HG02798 (cell line): ENCODE measurements around the gene CYS1.
"Not testable (repeated sequence)": the region's sequence is repeated elsewhere in the genome, so short reads cannot be mapped to it uniquely, and the experiment has no call there.

Source experiments
- ATAC-seq: cut with Tn5 transposase; IDR thresholded peaks from one replicate; pipeline ENCODE4 v1.9.1; 2021; ENCODE audit warnings: mild to moderate bottlenecking; ENCODE audit not compliant: unreplicated experiment, poor library complexity

CYS1 gene

DNA sequence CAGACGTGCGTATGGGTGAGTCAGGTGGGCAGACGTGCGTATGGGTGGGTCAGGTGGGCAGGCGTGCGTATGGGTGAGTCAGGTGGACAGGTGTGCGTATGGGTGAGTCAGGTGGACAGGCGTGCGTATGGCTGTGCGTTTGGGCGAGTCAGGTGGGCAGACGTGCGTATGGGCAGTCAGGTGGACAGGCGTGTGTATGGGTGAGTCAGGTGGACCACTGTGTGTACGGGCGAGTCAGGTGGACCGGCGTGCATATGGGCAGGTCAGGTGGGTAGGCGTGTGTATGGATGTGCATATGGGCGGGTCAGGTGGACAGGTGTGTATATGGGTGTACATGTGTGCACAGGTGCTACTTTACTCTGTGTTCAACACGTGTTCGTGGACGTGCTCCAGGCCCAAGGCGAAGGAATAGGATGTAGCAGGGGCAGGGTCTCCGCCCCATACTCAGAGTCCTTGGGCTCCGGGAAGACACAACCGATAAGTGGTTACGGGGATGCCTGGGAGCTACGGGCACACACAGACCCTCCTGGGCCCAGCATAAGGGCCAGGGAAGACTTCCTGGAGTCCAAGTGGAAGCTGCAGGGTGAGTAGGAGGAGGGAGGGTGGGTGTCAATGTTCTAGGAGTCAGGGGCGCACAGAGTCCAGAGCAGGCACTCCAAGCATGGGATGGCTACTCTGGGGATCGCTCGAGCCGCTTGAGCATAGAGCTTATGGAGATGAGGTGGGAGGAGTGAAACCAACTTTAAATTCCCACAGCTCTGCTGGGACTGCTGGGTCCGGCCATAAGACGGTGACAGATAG lies 64.0 kb downstream of the CYS1 start:
- ATAC-seq, result no peak

DNA sequence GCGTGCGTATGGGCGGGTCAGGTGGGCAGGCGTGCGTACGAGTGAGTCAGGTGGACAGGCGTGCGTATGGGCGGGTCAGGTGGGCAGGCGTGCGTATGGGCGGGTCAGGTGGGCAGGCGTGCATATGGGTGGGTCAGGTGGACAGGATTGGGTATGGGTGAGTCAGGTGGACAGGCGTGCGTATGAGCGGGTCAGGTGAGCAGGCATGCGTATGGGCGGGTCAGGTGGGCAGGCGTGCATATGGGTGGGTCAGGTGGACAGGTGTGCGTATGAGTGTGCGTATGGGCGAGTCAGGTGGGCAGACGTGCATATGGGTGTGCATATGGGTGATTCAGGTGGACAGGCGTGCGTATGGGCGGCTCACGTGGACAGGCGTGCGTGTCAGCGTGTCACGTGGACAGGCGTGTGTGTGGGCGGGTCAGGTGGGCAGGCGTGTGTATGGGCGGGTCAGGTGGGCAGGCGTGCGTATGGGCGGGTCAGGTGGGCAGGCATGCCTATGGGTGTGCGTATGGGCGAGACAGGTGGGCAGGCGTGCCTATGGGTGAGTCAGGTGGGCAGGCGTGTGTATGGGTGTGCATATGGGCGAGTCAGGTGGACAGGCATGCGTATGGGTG lies 64.7 kb downstream of the CYS1 start:
- not testable (repeated sequence) for ATAC-seq

DNA sequence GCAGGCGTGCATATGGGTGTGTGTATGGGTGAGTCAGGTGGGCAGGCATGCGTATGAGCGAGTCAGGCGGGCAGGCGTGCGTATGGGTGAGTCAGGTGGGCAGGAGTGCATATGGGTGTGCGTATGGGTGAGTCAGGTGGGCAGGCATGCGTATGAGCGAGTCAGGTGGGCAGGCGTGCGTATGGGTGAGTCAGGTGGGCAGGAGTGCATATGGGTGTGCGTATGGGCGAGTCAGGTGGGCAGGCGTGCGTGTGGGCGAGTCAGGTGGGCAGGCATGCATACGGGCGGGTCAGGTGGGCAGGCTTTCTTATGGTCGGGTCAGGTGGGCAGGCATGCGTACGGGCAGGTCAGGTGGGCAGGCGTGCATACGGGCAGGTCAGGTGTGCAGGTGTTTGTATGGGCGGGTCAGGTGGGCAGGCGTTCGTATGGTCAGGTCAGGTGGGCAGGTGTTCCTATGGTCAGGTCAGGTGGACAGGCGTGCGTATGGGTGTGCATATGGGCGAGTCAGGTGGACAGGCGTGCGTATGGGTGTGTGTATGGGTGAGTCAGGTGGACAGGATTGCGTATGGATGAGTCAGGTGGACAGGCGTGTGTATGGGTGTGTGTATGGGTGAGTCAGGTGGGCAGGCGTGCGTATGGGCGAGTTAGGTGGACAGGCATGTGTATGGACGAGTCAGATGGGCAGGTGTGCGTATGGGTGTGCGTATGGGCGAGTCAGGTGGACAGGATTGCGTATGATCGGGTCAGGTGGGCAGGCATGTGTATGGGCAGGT lies 65.6 kb downstream of the CYS1 start:
- ATAC-seq, result no peak

DNA sequence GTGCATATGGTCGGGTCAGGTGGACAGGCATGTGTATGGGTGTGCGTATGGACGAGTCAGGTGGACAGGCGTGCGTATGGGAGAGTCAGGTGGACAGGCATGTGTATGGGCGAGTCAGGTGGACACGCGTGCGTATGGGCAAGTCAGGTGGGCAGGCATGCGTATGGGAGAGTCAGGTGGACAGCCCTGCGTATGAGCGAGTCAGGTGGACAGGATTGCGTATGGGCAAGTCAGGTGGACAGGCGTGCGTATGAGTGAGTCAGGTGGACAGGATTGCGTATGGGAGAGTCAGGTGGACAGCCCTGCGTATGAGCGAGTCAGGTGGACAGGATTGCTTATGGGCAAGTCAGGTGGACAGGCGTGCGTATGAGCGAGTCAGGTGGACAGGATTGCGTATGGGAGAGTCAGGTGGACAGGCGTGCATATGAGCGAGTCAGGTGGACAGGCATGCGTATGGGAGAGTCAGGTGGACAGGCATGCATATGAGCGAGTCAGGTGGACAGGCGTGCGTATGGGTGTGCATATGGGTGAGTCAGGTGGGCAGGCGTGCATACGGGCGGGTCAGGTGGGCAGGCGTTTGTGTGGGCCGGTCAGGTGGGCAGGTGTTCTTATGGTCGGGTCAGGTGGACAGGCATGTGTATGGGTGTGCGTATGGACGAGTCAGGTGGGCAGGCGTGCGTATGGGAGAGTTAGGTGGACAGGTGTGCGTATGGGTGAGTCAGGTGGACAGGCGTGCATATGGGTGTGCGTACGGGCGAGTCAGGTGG lies 66.4 kb downstream of the CYS1 start:
- ATAC-seq, result not testable (repeated sequence)

DNA sequence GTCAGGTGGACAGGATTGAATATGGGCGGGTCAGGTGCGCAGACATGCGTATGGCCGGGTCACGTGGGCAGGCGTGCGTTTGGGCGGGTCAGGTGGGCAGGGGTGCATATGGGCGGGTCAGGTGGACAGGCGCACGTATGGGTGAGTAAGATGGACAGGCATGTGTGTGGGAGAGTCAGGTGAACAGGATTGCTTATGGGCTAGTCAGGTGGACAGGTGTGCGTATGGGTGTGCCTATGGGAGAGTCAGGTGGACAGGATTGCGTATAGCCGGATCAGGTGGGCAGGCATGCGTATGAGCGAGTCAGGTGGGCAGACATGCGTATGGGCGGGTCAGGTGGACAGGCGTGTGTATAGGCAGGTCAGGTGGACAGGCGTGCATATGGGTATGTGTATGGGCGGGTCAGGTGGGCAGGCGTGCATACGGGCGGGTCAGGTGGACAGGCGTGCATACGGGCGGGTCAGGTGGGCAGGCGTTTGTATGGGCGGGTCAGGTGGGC lies 67.2 kb downstream of the CYS1 start:
- no peak for ATAC-seq

DNA sequence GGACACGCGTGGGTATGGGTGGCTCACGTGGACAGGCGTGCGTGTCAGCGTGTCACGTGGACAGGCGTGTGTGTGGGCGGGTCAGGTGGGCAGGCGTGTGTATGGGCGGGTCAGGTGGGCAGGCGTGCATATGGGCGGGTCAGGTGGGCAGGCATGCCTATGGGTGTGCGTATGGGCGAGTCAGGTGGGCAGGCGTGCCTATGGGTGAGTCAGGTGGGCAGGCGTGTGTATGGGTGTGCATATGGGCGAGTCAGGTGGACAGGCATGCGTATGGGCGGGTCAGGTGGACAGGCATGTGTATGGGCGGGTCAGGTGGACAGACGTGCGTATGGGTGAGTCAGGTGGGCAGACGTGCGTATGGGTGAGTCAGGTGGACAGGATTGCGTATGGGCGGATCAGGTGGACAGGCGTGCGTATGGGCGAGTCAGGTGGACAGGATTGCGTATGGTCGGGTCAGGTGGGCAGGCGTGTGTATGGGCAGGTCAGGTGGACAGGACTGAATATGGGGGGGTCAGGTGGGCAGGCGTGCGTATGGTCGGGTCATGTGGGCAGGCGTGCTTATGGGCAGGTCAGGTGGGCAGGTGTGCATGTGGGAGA lies 67.7 kb downstream of the CYS1 start:
- ATAC-seq, result not testable (repeated sequence)

DNA sequence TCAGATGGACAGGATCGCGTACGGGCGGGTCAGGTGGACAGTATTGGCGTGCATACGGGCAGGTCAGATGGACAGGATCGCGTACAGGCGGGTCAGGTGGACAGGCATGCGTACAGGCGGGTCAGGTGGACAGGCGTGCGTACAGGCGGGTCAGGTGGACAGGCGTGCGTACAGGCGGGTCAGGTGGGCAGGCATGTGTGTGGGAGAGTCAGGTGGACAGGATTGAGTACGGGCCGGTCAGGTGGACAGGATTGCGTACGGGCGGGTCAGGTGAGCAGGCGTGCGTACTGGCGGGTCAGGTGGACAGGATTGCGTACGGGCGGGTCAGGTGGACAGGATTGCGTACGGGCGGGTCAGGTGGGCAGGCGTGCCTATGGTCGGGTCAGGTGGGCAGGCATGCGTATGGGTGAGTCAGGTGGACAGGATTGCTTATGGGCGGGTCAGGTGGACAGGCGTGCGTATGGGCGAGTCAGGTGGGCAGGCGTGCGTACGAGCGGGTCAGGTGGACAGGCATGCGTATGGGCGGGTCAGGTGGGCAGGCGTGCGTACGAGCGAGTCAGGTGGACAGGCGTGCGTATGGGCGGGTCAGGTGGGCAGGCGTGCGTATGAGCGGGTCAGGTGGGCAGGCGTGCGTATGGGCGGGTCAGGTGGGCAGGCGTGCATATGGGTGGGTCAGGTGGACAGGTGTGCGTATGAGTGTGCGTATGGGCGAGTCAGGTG lies 68.4 kb downstream of the CYS1 start:
- ATAC-seq, result not testable (repeated sequence)

DNA sequence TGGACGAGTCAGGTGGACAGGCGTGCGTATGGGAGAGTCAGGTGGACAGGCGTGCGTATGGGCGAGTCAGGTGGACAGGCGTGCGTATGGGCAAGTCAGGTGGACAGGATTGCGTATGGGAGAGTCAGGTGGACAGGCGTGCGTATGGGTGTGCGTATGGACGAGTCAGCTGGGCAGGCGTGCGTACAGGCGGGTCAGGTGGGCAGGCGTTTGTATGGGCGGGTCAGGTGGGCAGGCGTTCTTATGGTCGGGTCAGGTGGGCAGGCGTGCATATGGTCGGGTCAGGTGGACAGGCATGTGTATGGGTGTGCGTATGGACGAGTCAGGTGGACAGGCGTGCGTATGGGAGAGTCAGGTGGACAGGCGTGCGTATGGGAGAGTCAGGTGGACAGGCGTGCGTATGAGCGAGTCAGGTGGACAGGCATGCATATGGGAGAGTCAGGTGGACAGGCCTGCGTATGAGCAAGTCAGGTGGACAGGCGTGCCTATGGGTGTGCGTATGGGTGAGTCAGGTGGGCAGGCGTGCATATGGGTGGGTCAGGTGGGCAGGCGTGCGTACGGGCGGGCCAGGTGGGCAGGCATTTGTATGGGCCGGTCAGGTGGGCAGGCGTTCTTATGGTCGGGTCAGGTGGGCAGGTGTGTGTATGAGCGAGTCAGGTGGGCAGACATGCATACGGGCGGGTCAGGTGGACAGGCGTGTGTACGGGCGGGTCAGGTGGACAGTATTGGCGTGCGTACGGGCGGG lies 69.2 kb downstream of the CYS1 start:
- ATAC-seq, result not testable (repeated sequence)

DNA sequence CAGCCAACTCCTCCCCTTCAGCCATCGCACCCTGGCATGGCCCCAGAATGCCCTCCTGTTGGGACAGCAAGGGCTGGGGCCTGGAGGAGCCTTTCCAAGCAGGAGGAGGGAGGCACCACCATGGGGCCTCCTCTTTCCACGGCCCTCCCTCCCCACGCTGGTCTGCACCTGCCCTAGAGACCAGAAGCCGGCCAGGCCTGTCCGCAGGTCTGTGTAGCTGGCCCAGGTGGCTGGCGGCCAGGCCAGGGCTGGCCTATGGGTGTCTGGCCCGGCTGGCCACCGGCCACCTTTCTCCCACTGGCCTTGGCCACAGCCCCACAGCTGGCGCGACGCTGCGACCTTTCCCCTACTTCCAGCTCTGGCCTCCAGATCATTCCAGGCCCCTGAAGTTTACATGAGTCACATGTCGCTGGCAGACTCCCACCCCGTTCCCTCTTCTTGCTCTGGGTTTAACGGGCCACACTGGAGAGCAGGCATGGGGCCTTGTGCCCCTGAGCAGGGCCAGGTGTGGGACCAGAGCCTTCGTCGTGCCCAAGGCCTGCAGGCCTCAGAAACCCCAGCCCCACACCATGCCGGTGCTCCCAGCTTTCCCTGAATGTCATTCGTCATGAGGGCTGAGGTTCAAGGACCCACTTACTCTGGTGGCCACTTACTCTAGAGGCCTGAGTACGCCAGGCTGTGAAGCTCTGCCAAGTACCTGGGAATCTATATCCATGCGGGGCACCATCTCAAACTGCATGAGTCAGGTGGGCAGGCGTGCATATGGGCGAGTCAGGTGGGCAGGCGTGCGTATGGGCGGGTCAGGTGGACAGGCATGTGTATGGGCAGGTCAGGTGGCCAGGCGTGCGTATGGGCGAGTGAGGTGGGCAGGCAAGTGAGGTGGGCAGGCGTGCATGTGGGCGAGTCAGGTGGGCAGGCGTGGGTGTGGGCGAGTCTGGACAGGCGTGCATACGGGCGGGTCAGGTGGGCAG lies 70.1 kb downstream of the CYS1 start:
- no peak for ATAC-seq

DNA sequence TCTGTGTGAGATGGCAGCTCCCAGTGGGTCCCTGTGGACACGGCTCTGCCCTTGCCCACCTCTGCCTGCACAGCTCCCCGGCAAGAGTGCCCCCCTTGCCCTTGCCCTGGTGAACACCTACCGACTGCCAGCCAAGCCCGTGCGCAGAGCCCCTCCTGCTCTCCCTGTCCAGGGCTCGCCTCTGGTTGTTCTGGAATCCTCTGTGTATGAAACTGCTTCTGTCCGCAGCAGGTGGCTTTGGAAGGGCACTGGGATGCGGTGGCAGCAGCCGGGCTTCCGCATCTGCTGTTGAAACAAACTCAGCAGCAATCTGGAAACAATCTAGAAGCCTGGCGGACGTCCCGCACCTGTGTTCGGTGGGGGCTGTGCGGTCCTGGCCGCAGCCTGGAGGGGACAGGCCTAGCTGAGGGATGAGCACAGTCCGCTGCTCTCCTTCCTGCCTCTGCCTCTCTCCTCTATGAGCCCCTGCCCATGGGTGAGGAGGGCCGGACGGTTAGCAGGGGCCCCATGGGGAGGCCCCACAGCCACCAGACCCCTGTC lies 70.9 kb downstream of the CYS1 start:
- no peak for ATAC-seq

DNA sequence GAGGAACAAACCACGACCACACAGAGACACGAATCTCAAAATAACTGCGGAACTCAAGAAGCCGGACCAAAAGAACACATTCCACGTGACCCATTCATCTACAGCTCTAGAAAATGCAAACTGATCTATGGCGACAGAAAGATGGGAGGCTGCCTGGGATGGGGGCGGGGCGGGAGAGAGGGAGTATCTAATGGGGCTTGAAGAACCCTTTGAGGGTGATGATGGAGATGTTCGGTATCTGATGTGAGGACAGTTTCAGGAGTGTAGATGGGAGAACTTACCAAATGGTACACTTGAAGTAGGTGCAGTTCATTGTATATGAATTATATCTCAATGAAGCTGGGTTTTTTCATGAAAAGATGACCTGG lies 71.4 kb downstream of the CYS1 start:
- ATAC-seq, result no peak

DNA sequence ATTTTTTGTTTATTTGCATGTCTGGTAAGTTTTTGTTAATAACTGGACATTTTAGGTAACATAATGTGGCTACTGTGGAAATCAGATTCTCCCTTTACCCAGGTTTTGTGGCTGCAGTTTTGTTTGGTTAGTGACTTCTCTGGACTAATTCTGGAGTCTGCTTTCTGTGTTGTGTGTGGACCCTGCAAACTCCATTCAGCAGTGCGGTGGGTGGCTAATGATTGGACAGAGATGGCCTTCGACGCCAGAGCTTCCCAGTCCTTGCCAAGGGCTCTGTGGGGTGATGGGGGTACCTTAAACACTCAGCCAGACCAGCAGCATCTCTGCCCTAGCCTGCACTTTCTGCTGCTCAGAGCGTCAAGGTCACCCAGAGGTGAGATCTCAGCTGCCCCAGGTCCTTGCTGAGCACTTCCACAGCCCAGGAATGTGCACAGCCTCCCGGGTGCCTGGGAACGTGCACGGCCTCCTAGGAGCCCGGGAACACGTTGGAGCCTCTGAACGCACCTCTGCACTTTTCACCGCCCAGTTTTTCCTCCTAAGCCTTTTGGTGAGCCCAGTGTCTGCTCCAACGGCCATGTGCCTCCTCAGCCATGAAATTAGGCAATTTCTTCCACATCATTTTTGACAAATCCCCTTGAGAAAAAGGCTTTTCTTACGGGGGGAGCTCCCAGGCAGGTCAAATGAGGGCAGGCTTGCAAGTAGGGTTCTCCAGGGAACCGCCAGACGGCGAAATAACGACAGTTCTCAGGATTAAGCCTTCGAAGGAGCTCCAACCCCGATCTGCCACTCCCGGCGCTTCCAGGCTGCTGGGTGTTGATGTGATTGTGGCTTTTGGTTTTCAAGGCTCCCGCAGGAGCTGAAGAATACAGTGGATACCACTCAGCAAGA lies 72.0 kb downstream of the CYS1 start:
- no peak for ATAC-seq

DNA sequence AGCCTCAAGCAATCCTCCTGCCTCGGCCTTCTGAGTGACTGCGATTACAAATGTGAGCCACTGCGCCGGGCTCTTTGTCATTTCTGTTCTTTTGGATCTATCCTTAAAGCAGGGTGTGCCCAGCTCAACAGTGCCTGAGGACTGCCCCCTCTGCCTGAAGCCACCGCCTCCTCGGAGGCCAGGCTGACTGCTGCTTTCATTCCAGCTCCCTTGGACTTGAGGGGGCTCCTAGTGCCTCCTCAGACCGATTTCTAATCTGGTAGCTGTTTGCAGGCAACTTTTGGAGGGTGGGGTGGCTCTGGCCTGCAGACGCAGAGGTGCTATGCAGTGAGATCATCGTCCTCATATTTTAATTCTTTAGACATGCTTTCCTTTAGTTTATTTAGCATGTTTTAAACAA lies 72.8 kb downstream of the CYS1 start:
- ATAC-seq, result no peak
